Mesendoderm (in vitro differentiated cells): ENCODE data around the gene SUN1.

Source experiments
- DNase-seq: peaks from one replicate; pipeline ENCODE4 v3.0.0; 2013
- H2AK5ac ChIP-seq: 2 replicates; pipeline ENCODE4 v1.6.1; 2013; ENCODE audit warnings: low read length, inconsistent platforms
- H2BK120ac ChIP-seq: 2 replicates; pipeline ENCODE4 v1.6.1; 2013; ENCODE audit warnings: low read depth, mild to moderate bottlenecking, low read length, moderate library complexity, mixed read lengths
- H2BK15ac ChIP-seq: replicated peaks from 2 replicates; pipeline ENCODE4 v1.6.1; 2013; ENCODE audit warnings: low read depth, mild to moderate bottlenecking, moderate library complexity
- H2BK5ac ChIP-seq: 2 replicates; pipeline ENCODE4 v1.6.1; 2013; ENCODE audit warnings: low read length, inconsistent platforms
- H3K18ac ChIP-seq: 2 replicates; pipeline ENCODE4 v1.6.1; 2013; ENCODE audit warnings: mild to moderate bottlenecking, low read length, mixed read lengths
- H3K23ac ChIP-seq: one replicate; pipeline ENCODE4 v1.6.1; 2013; ENCODE audit warnings: low read length
- H3K27ac ChIP-seq: 2 replicates; pipeline ENCODE4 v1.5.1; 2013; ENCODE audit warnings: low read depth, mild to moderate bottlenecking, inconsistent platforms, low read length, moderate library complexity
- H3K27me3 ChIP-seq: 2 replicates; pipeline ENCODE4 v1.6.1; 2013; ENCODE audit warnings: low read length, control low read depth, mild to moderate bottlenecking, inconsistent platforms; ENCODE audit not compliant: insufficient read depth, poor library complexity
- H3K36me3 ChIP-seq: 2 replicates; pipeline ENCODE4 v1.6.1; 2013; ENCODE audit warnings: low read length, inconsistent platforms; ENCODE audit not compliant: control insufficient read depth, insufficient read depth
- H3K4ac ChIP-seq: one replicate; pipeline ENCODE4 v1.6.1; 2013; ENCODE audit warnings: low read depth, mild to moderate bottlenecking, low read length, moderate library complexity
- H3K4me1 ChIP-seq: 2 replicates; pipeline ENCODE4 v1.6.1; 2013; ENCODE audit warnings: low read depth, low read length, inconsistent platforms; ENCODE audit not compliant: control insufficient read depth
- H3K4me2 ChIP-seq: 2 replicates; pipeline ENCODE4 v1.6.1; 2013; ENCODE audit warnings: low read length
- H3K4me3 ChIP-seq: 2 replicates; pipeline ENCODE4 v1.5.1; 2013; ENCODE audit warnings: mild to moderate bottlenecking, low read length
- H3K56ac ChIP-seq: one replicate; pipeline ENCODE4 v1.6.1; 2013; ENCODE audit warnings: low read length
- H3K79me1 ChIP-seq: 2 replicates; pipeline ENCODE4 v1.6.1; 2013; ENCODE audit warnings: low read length, inconsistent platforms
- H3K79me2 ChIP-seq: 2 replicates; pipeline ENCODE4 v1.6.1; 2013; ENCODE audit warnings: mild to moderate bottlenecking, low read length; ENCODE audit not compliant: control insufficient read depth, insufficient read depth
- H3K9ac ChIP-seq: 2 replicates; pipeline ENCODE4 v1.6.1; 2013; ENCODE audit warnings: low read length, inconsistent platforms
- H4K5ac ChIP-seq: one replicate; pipeline ENCODE4 v1.6.1; 2013; ENCODE audit warnings: low read length
- H4K8ac ChIP-seq: one replicate; pipeline ENCODE4 v1.6.1; 2013; ENCODE audit warnings: low read depth, mild to moderate bottlenecking, control low read depth, low read length, moderate library complexity
- WGBS: extraction: QIAGEN DNeasy Blood & Tissue Kit; methylation state at CpG from one replicate; pipeline ENCODE4 v1.1.7; 2013; ENCODE audit warnings: low lambda C conversion rate, missing lambda C conversion rate; ENCODE audit not compliant: insufficient coverage; ENCODE audit errors: extremely low coverage; 5-methylcytosine and 5-hydroxymethylcytosine counted together

The SUN1 gene

DNA sequence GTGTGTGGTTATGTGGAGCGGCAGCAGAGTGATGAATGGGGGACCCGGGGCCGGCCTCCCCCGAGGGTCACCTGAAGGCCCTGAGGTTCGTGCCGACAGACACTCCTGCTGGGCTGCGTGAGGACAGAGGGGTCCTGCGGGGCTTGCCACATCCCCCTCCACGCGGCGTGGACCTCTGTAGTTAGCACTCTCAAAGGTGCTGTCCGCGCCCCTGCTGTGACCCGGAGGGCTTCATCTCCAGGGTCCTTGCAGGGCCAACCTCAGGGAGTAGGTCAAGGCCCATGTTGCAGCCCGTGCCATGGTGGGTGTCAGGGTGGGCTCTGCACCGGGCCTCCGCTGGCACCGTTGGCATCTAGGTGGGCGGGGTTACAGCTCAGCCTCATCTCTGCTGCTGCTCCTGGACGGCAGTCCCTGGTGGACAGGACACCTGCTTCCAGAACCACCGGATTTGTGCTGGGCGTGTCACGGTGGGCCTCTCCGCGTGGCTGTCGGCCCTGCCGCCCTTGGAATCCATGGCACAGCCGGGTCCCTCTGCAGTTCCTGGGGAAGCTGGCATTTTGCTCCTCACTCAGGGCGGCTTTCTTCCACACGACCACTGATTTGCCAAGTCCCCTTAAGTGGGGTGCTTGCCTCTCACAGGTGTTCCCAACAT is 24.3 kb downstream of the SUN1 start:
- H3K36me3 ChIP-seq: peaks cover 24% of the 10 kb centered on the region
- no peak overlapping the region for H4K5ac ChIP-seq

DNA sequence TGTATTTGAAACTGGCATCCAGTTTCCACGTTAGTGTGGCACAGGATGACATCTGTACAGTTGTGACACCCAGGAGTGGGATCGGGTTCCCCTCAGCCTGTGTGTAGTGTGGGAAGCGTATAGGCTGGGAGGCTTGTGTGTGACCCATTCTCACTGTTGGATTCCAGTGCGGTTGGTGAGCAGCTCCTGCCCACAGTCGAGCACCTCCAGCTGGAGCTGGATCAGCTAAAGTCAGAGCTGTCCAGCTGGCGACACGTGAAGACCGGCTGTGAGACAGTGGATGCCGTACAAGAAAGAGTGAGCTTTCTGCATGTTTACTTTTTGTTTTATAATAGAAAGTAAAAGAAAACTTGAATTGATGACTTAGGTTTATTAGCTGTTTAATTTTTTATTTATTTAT is 25.4 kb downstream of the SUN1 start:
- Histone ChIP-seq H3K4me3 (no peak overlapping the region), H3K4me1 (no peaks in the 10 kb centered on the region), H4K5ac (no peak overlapping the region), H3K79me2 (no peaks in the 10 kb centered on the region), H2AK5ac (no peak overlapping the region), H2BK5ac (no peak overlapping the region), H2BK15ac (no peak overlapping the region), H3K23ac (no peak overlapping the region), H2BK120ac (no peak overlapping the region), H3K27ac (no peak overlapping the region), H4K8ac (no peak overlapping the region), H3K56ac (no peak overlapping the region), H3K27me3 (no peaks in the 10 kb centered on the region), H3K9ac (no peak overlapping the region), H3K36me3 (peaks cover 24% of the 10 kb centered on the region), H3K4ac (no peak overlapping the region), H3K79me1 (no peaks in the 10 kb centered on the region), H3K18ac (no peak overlapping the region), H3K4me2 (no peak overlapping the region)
- no CpG with 5 or more reads among the region's 9 CpGs for WGBS
- DNase-seq: no peak

More for the DNA sequence above, 24.3 kb downstream of the SUN1 start:
- no peaks in the 10 kb centered on the region for H3K79me1 ChIP-seq
- no peak overlapping the region for H2BK120ac ChIP-seq
- H3K4me1 ChIP-seq: no peaks in the 10 kb centered on the region
- no peak overlapping the region for H3K23ac ChIP-seq
- no peak overlapping the region for H2AK5ac ChIP-seq
- no peaks in the 10 kb centered on the region for H3K27me3 ChIP-seq
- no peak overlapping the region for H4K8ac ChIP-seq
- H3K9ac ChIP-seq: no peak overlapping the region
- no CpG with 5 or more reads among the region's 30 CpGs for WGBS
- H3K4ac ChIP-seq: no peak overlapping the region
- no peak for DNase-seq
- no peak overlapping the region for H3K18ac ChIP-seq
- no peak overlapping the region for H3K4me2 ChIP-seq
- no peak overlapping the region for H3K4me3 ChIP-seq
- no peak overlapping the region for H3K56ac ChIP-seq
- H3K27ac ChIP-seq: no peak overlapping the region
- H2BK15ac ChIP-seq: no peak overlapping the region
- no peak overlapping the region for H2BK5ac ChIP-seq
- H3K79me2 ChIP-seq: no peaks in the 10 kb centered on the region

DNA sequence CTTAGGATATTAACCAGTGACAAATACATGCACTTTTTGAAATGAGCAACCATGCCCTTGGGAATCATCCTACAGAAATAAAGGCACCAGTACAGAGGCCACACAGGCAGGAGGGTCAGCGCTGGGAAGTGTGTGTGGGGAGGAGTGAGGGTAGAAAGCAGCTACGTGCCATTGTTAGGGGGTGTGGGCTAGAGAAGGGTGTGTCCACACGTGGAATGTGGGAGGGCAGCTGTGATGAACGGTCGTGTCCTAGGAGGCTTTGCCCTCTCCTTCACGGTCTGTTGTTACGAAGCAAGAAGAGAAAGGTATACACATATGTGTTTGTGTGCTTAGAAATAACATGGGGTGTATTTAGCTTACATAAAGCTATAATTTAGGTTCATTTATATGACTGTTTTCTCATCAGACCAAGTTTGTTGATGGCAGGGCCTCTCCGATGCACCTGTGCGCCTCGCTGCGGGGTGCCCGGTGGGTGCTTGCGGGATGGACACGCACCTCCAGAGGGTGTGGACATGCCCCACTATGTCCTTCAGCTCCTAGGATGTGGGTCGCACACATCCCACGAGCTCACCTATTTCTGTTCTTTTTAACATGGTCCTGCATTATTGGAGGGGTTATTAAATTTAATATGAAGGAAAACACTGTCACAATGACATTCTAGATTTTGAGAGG is 27.2 kb downstream of the SUN1 start:
- no CpG with 5 or more reads among the region's 16 CpGs for WGBS
- H2BK120ac ChIP-seq: no peak overlapping the region
- no peaks in the 10 kb centered on the region for H3K27me3 ChIP-seq
- peaks cover 18% of the 10 kb centered on the region for H3K36me3 ChIP-seq
- no peak overlapping the region for H3K27ac ChIP-seq
- no peak overlapping the region for H3K56ac ChIP-seq
- H2AK5ac ChIP-seq: no peak overlapping the region
- no peak overlapping the region for H3K23ac ChIP-seq
- H4K5ac ChIP-seq: no peak overlapping the region
- H3K4ac ChIP-seq: no peak overlapping the region
- no peak overlapping the region for H3K4me2 ChIP-seq
- no peak overlapping the region for H3K4me3 ChIP-seq
- no peaks in the 10 kb centered on the region for H3K79me2 ChIP-seq
- H2BK5ac ChIP-seq: no peak overlapping the region
- no peak for DNase-seq
- H3K9ac ChIP-seq: no peak overlapping the region
- no peak overlapping the region for H3K18ac ChIP-seq
- no peaks in the 10 kb centered on the region for H3K79me1 ChIP-seq
- H2BK15ac ChIP-seq: no peak overlapping the region
- no peak overlapping the region for H4K8ac ChIP-seq
- no peaks in the 10 kb centered on the region for H3K4me1 ChIP-seq

- Histone ChIP-seq H4K8ac (no peak overlapping the region), H2BK120ac (no peak overlapping the region), H3K36me3 (peaks cover 18% of the 10 kb centered on the region), H3K27ac (no peak overlapping the region), H3K4me3 (no peak overlapping the region), H3K18ac (no peak overlapping the region), H3K4me1 (no peaks in the 10 kb centered on the region), H3K27me3 (no peaks in the 10 kb centered on the region), H3K4me2 (no peak overlapping the region), H4K5ac (no peak overlapping the region), H2AK5ac (no peak overlapping the region), H2BK5ac (no peak overlapping the region), H2BK15ac (no peak overlapping the region), H3K4ac (no peak overlapping the region), H3K79me2 (no peaks in the 10 kb centered on the region), H3K56ac (no peak overlapping the region), H3K23ac (no peak overlapping the region), H3K79me1 (no peaks in the 10 kb centered on the region), H3K9ac (no peak overlapping the region)
- DNase-seq: no peak
- WGBS: no CpG with 5 or more reads among the region's 21 CpGs
Observed at GRCh38 chr7:860149-860548, 27.9 kb downstream of the SUN1 start.

GRCh38 chr7:861222-861621 is 28.9 kb downstream of the SUN1 start:
- H3K4ac ChIP-seq: no peak overlapping the region
- WGBS: no CpG with 5 or more reads among the region's 9 CpGs
- no peaks in the 10 kb centered on the region for H3K79me2 ChIP-seq
- no peak overlapping the region for H3K4me3 ChIP-seq
- no peak overlapping the region for H2BK5ac ChIP-seq
- H3K27ac ChIP-seq: no peak overlapping the region
- no peak overlapping the region for H3K4me2 ChIP-seq
- H2BK15ac ChIP-seq: no peak overlapping the region
- no peak overlapping the region for H3K18ac ChIP-seq
- H4K8ac ChIP-seq: no peak overlapping the region
- no peak overlapping the region for H3K23ac ChIP-seq
- H4K5ac ChIP-seq: no peak overlapping the region
- no peak for DNase-seq
- H3K4me1 ChIP-seq: no peaks in the 10 kb centered on the region
- H2BK120ac ChIP-seq: no peak overlapping the region
- H3K56ac ChIP-seq: no peak overlapping the region
- no peak overlapping the region for H2AK5ac ChIP-seq
- no peak overlapping the region for H3K9ac ChIP-seq
- H3K27me3 ChIP-seq: no peaks in the 10 kb centered on the region
- no peaks in the 10 kb centered on the region for H3K79me1 ChIP-seq
- peaks cover 24% of the 10 kb centered on the region for H3K36me3 ChIP-seq

DNA sequence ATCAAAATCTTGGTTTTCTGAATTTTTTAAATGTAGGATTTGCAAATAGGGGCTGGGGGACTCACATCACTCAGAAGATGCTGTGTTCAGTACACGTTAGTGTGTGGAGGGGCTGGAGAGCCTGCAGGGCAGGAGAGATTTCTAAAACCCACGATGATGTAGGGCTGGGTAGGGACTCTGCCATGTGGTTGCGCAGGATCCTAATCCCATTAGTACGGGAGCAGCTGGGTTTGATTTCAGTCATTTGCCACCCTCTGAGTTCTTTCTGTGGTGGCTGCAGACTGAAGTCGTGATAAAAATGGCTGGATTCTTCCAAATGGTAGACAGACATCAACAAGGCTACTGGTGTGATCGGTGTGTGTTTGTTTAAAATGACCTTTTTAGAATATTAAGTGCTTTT is 29.9 kb downstream of the SUN1 start:
- no peak overlapping the region for H3K27ac ChIP-seq

More for the DNA sequence above, 29.9 kb downstream of the SUN1 start:
- Histone ChIP-seq H3K18ac (no peak overlapping the region), H3K79me1 (no peaks in the 10 kb centered on the region), H2BK15ac (no peak overlapping the region), H3K4me1 (no peaks in the 10 kb centered on the region), H3K4ac (no peak overlapping the region), H3K4me2 (no peak overlapping the region), H4K8ac (no peak overlapping the region), H3K36me3 (peaks cover 22% of the 10 kb centered on the region), H3K9ac (no peak overlapping the region), H3K27me3 (no peaks in the 10 kb centered on the region), H3K23ac (no peak overlapping the region), H2BK120ac (no peak overlapping the region), H2AK5ac (no peak overlapping the region), H2BK5ac (no peak overlapping the region), H3K56ac (no peak overlapping the region), H3K4me3 (no peak overlapping the region), H3K79me2 (no peaks in the 10 kb centered on the region), H4K5ac (no peak overlapping the region)
- no CpG with 5 or more reads among the region's 6 CpGs for WGBS
- DNase-seq: no peak
